ENCODE data around the gene SLC35F5.
"Not testable (repeated sequence)": the region's sequence is repeated elsewhere in the genome, so short reads cannot be mapped to it uniquely, and the experiment has no call there.

The SLC35F5 gene

GRCh38 chr2:113756355-113757137 is at the start of gene SLC35F5:
SLC35F5 (minus strand) TSS chr2:113756642; CDS start chr2:113756409, 233 bp downstream.
- in situ Hi-C loops (cut with MboI; ENCODE audit: low sequenced_read_pairs): no loop called here

- in situ Hi-C loops (cut with MboI; ENCODE audit: low sequenced_read_pairs): no loop called here
Observed at GRCh38 chr2:113799375-113799774, 42.9 kb upstream of the SLC35F5 start.

GRCh38 chr2:113797237-113797636 is 40.8 kb upstream of the SLC35F5 start:
- in situ Hi-C loops (cut with MboI; ENCODE audit: low sequenced_read_pairs): no loop called here

- in situ Hi-C loops (cut with MboI; ENCODE audit: low sequenced_read_pairs): no loop called here
Observed at GRCh38 chr2:113796592-113797175, 40.2 kb upstream of the SLC35F5 start.

- in situ Hi-C loops (cut with MboI; ENCODE audit: low sequenced_read_pairs): no loop called here
Observed at GRCh38 chr2:113795405-113795920, 39.0 kb upstream of the SLC35F5 start.

GRCh38 chr2:113791697-113792590 is 35.5 kb upstream of the SLC35F5 start:
- in situ Hi-C loops (cut with MboI; ENCODE audit: low sequenced_read_pairs): no loop called here

- in situ Hi-C loops (cut with MboI; ENCODE audit: low sequenced_read_pairs): no loop called here
Observed at GRCh38 chr2:113784823-113785744, 28.6 kb upstream of the SLC35F5 start.

GRCh38 chr2:113780472-113780871 is 24.0 kb upstream of the SLC35F5 start:
- in situ Hi-C loops (cut with MboI; ENCODE audit: low sequenced_read_pairs): no loop called here

GRCh38 chr2:113777371-113777770 is 20.9 kb upstream of the SLC35F5 start:
- in situ Hi-C loops (cut with MboI; ENCODE audit: low sequenced_read_pairs): no loop called here

- in situ Hi-C loops (cut with MboI; ENCODE audit: low sequenced_read_pairs): no loop called here
Observed at GRCh38 chr2:113776949-113777348, 20.5 kb upstream of the SLC35F5 start.

GRCh38 chr2:113774616-113775015 is 18.2 kb upstream of the SLC35F5 start:
- in situ Hi-C loops (cut with MboI; ENCODE audit: low sequenced_read_pairs): not testable (repeated sequence)

GRCh38 chr2:113770929-113771328 is 14.5 kb upstream of the SLC35F5 start:
- in situ Hi-C loops (cut with MboI; ENCODE audit: low sequenced_read_pairs): no loop called here

GRCh38 chr2:113769555-113769954 is 13.1 kb upstream of the SLC35F5 start:
- in situ Hi-C loops (cut with MboI; ENCODE audit: low sequenced_read_pairs): no loop called here

- in situ Hi-C loops (cut with MboI; ENCODE audit: low sequenced_read_pairs): no loop called here
Observed at GRCh38 chr2:113768770-113769169, 12.3 kb upstream of the SLC35F5 start.

GRCh38 chr2:113767811-113768460 is 11.5 kb upstream of the SLC35F5 start:
- in situ Hi-C loops (cut with MboI; ENCODE audit: low sequenced_read_pairs): no loop called here

- in situ Hi-C loops (cut with MboI; ENCODE audit: low sequenced_read_pairs): no loop called here
Observed at GRCh38 chr2:113765276-113765675, 8.8 kb upstream of the SLC35F5 start.

GRCh38 chr2:113762377-113763118 is 6.1 kb upstream of the SLC35F5 start:
- in situ Hi-C loops (cut with MboI; ENCODE audit: low sequenced_read_pairs): no loop called here

- in situ Hi-C loops (cut with MboI; ENCODE audit: low sequenced_read_pairs): no loop called here
Observed at GRCh38 chr2:113760400-113760799, 4.0 kb upstream of the SLC35F5 start.

GRCh38 chr2:113757138-113757657 is 756 bp upstream of the SLC35F5 start:
- in situ Hi-C loops (cut with MboI; ENCODE audit: low sequenced_read_pairs): no loop called here

Data from HL-60/S4 (cell line).